HG03342 (cell line): ENCODE measurements around the gene B3GALT4.
"Not testable (repeated sequence)": the region's sequence is repeated elsewhere in the genome, so short reads cannot be mapped to it uniquely, and the experiment has no call there.

Source experiments
- ATAC-seq: cut with Tn5 transposase; IDR thresholded peaks from one replicate; pipeline ENCODE4 v1.9.1; 2021; ENCODE audit warnings: mild to moderate bottlenecking, moderate library complexity; ENCODE audit not compliant: unreplicated experiment

B3GALT4 gene, protein sequence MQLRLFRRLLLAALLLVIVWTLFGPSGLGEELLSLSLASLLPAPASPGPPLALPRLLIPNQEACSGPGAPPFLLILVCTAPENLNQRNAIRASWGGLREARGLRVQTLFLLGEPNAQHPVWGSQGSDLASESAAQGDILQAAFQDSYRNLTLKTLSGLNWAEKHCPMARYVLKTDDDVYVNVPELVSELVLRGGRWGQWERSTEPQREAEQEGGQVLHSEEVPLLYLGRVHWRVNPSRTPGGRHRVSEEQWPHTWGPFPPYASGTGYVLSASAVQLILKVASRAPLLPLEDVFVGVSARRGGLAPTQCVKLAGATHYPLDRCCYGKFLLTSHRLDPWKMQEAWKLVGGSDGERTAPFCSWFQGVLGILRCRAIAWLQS

GRCh38 chr6:33276864-33277662 lies at the start of gene B3GALT4:
Gene B3GALT4, plus strand, starts transcription at chr6:33277123. Its CDS starts 297 bp downstream, at chr6:33277420.
- peak; percentile 40 for ATAC-seq

- no peak for ATAC-seq
Measured at GRCh38 chr6:33235221-33235634, 41.7 kb upstream of the B3GALT4 start.

- no peak for ATAC-seq
Measured at GRCh38 chr6:33236328-33236727, 40.6 kb upstream of the B3GALT4 start.

DNA sequence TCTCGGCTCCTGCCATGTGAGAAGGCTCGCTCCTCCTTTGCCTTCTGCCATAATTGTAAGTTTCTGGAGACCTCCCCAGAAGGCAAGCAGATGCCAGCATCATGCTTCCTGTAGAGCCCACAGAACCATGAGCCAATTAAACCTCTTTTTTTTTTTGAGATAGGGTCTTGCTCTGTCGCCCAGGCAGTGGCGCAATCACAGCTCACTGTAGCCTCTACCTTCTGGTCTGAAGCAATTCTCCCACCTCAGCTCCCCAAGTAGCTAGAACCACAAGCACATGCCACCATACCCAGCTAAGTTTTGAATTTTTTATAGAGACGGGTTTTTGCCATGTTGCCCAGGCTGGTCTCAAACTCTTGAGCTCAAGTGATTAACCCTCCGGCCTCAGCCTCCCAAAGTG lies 40.1 kb upstream of the B3GALT4 start:
- no peak for ATAC-seq

DNA sequence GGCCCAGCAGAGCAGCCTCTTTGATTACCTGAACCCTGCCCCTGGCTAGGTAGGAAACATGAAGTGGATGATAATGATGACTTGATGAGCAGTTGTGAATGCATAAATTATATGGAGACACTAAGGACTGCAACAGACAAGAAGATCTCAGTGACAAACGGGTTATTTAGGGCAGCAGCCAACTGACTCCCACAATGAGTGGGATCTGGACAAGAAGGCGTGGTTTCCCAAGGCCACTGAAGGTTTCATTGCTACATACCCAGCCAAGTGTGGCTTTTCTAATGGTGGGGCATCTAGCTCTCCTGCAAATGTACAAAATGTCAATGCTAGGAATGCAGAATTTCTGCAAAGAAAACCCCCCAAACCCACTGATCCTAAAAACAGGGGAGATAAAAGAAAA lies 39.2 kb upstream of the B3GALT4 start:
- ATAC-seq, result no peak

- no peak for ATAC-seq
Measured at GRCh38 chr6:33241968-33242367, 35.0 kb upstream of the B3GALT4 start.

DNA sequence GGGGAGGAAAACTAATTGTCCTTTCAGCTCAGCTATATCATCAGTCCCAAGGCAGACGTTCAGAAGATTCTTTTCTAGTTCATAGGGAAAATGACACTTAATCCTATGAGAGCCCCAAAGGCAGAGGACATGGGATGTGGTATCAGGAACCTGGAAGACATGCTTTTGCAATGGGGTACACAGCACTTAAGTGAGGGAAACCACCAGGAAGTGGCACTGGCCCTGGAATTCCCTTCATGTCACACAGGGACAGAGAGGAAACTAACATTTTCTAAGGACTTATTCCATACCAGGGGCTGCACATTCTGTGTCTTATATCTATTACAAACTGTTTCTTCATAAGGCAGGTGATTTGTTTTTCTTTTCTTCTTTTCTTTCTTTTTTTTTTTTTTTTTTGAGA lies 33.4 kb upstream of the B3GALT4 start:
- ATAC-seq, result no peak

DNA sequence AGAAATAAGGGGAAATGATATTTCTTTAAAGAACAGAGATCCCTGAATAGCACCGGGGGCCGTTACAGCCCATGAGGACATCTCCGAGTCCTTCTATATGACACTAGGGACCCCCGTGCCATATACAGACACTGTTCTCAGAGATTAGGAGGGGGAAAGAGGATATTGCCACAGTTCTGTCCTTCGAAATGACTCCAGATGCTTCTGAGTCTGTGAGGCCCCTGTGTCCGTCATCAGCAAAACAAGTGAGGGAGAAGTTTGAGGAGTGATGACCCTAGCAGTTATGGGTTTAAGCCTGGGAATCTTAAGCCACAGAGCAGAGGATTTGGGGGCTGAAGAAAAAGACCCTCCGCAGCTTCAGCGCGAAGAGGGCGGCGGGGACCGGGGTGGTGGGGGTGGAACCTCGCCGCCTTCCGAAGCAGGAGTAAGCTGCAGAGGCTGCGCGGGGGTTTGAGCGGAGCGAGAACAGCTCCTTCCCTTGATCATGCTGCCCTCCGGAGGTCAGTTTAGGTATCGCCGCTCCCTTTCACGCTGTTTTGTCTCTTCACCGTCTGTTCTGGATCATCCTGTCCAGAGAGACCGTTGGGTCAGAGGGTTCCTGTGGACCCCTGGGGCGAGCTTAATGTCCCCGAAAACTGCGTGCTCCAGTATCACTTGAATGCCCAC lies 28.8 kb upstream of the B3GALT4 start:
- peak; percentile 37 for ATAC-seq

DNA sequence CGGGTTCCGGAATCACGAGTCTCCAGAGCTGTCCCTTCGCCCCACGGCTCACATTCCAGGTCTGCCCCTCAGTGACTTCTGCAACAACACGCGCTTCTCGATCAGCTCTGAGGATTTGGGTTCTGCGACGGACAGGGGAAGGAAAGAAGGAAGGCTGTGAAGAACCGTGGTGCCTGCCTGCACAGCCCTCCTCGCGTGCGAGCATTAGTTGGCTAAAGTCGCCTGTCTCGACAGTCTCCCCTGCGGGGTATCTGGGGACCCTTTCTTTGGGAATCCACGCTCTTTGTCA lies 28.3 kb upstream of the B3GALT4 start:
- peak; percentile 7 for ATAC-seq

GRCh38 chr6:33248932-33249731 lies 27.8 kb upstream of the B3GALT4 start:
- peak; percentile 84 for ATAC-seq

DNA sequence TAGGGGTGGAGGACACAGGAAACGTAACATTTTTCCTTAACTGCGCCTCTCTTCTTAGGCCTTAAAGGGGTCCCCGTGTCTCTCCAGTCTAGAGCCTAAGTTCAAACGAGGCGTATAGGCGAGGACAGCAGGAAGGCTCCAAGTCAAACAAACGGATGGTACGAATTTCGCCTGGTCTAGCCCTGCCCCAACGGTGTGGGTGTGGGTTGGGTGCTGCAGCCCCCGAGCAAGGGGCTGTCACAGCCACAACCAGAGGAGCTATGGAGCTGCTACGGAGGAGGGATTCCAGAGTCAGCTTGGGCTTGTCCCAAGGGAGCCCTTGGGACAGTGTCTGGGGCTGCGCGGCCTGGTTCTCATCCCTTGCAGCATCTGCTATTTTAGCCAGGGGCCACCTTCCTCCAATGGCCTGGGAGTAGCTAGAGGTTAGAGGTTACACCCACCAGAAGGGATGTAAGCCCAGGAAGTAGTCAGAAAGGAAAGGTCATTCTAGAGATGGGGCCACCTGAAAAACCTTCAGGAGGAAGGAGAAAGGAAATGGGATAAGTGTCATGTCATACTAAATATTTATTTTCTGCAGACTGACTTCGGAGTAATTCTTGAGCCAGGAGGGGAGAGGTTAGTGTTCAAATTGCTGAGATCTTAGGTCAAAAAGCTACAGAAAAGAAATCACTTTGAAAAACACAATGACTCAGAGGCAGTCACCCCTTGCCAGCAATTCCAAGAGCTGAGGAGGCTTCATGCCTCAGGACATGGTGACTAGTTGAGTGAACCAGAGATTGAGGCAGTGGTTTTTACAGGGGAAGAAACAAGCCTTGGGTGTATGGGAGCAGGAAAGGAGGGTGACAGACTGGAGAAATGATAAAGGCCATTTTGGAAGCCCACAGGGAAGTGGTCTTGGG lies 26.9 kb upstream of the B3GALT4 start:
- ATAC-seq, result no peak

DNA sequence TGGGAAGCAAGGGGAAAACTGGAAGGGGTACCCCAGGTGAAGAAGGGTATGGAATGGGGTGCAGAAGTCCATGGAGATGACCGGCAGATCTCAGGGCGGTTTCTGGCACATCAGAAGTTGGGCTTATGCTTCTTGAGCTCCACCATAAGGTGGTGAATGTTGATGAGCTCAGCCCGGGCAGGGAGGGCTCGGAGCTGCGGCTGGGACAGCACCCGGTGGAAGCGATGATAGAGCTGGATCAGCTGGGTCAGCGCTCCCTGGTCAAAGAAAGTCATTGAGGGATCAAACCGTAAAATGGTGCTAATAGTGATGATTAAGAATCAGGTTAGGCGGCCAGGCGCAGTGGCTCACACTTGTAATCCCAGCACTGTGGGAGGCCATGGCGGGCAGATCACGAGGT lies 26.2 kb upstream of the B3GALT4 start:
- no peak for ATAC-seq

GRCh38 chr6:33251395-33252012 lies 25.4 kb upstream of the B3GALT4 start:
- ATAC-seq, result no peak

GRCh38 chr6:33252759-33253158 lies 24.2 kb upstream of the B3GALT4 start:
- no peak for ATAC-seq

- no peak for ATAC-seq
Measured at GRCh38 chr6:33254591-33254990, 22.3 kb upstream of the B3GALT4 start.

- no peak for ATAC-seq
Measured at GRCh38 chr6:33259032-33259431, 17.9 kb upstream of the B3GALT4 start.

GRCh38 chr6:33262490-33262889 lies 14.4 kb upstream of the B3GALT4 start:
- not testable (repeated sequence) for ATAC-seq

DNA sequence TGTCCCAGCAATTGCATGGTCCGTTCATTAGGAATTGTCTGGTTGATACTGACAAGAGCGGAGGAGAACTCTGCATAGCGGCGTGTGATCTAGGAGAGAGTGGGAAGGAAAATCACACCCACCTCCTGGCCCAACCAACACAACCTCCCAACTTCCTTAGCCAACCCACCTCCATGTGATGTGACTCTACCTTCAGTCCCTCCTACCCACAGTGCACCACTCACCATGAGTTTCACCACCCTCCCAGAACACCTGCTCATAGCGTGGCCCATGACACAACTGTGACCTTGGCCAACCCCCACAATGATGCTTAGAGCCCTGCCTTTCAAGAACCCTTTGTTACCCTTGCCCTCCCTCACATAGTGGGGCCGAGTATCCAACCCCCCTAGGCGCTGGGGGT lies 12.9 kb upstream of the B3GALT4 start:
- no peak for ATAC-seq

DNA sequence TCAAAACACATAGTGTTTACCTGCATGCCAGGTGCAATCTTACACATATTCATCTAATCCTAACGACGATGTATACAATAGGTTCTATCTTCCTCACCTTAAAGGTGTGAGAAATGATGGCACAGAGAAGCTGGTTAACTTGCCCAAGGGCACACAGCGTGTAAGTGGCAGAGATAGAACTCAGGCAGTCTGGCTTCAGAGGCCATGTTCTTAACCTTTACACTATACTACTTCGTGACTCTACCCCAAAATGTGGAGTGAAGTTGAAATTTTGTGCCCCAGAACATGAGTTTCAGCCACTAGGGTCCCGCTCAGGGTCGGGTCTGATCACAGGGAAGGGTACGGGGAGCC lies 5.8 kb upstream of the B3GALT4 start:
- no peak for ATAC-seq
